ENCODE measurements around the gene TSPAN4.

Gene TSPAN4

DNA sequence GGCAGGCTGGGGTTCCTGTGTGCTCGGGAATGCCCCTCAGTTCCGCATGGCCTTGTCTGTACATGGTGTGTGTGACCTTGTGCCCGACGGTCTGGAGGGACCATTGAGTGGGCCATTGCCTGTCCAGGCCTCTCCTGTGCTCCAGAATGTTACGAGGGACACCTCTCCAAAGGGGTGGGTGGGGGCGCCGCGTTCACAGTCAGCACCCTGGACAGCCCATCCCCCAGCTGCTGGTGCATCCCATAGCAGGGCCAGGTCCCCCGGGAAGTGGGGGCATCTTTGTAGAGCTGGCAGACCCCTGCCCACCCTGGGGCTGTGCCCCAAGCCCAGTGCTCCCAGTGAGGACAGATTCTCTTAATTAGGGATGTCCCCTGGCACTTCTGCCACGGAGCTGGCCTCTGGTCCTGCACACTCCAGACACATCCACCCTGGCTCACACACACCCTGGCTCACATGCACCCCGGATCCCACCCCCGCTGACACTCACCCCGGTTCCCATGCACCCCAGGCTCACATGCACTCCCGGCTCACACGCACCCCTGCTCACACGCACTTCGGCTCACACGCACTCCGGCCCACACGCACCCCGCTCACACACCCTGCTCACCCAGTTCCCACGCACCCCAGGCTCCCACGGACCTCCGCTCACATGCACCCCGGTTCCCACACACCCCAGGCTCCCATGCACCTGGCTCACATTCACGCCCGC lies 15.6 kb downstream of the TSPAN4 start:
- no peak for ATAC-seq
- H3K4me3 Mint-ChIP-seq = no peak overlapping the region
- DNase-seq (ENCODE audit: low spot score in 2 of 2) = no peak
- H3K36me3 Mint-ChIP-seq = peaks cover 16% of the 10 kb centered on the region
- no peaks in the 10 kb centered on the region for H3K9me3 Mint-ChIP-seq
- peaks cover 7% of the 10 kb centered on the region for H3K4me1 Mint-ChIP-seq
- no peak overlapping the region for H3K27ac Mint-ChIP-seq

DNA sequence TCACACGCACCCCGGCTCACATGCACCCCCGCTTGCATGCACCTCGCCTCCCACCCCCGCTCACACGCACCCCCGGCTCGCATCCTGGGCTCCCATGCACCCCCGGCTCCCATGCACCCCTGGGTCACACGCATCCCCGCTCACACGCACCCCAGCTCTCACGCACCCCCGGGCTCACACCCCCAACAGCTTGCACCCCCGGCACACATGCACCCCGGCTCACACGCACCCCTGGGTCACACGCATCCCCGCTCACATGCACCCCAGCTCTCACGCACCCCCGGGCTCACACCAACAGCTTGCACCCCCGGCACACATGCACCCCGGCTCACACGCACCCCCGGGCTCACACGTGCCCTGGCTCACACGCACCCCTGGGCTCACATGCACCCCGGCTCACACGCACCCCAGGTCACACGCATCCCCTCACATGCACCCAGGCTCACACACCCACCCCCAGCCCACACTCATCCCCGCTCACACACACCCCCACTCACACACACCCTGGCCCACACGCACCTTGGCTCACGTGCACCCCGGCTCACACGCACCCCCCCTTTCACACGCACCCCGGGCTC lies 16.2 kb downstream of the TSPAN4 start:
- no peak overlapping the region for H3K27ac Mint-ChIP-seq

DNA sequence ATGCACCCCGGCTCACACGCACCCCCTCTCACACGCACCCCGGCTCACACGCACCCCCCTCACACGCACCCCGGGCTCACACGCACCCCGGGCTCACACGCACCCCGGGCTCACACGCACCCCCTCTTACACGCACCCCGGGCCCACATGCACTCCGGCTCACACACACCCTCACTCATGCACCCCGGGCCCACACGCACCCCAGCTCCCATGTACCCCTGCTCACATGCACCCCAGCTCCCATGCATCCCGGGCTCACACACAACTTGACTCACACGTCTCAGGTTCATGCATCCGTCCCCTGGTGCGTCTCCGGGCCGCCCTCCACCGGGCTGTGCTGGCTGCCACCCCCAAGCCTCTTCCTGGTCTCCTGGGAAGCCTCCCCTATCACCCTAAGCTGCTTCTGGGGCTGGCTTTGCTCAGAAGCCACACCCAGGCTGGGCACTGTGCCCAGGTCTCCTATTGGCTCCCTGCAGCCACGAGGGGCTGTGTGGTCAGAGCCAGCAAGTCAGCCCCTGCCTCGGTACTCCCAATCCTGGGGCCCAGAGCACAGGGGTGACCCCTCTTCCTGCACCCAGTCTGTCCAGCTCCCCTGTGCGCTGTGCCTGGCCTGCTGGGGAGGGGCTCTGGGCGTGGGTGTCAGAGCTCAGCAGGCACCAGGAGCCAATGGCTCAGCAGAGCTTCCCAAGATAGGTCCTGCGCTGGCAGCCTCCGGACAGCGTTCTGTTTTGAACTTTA lies 16.9 kb downstream of the TSPAN4 start:
- Mint-ChIP-seq H3K36me3 (peaks cover 25% of the 10 kb centered on the region), H3K9me3 (no peaks in the 10 kb centered on the region), H3K4me3 (no peak overlapping the region), H3K4me1 (peaks cover 7% of the 10 kb centered on the region), H3K27ac (no peak overlapping the region)
- ATAC-seq (no peak), DNase-seq (ENCODE audit: low spot score in 2 of 2) (no peak)

More for the DNA sequence above, 16.2 kb downstream of the TSPAN4 start:
- Mint-ChIP-seq H3K36me3 (peaks cover 23% of the 10 kb centered on the region), H3K4me3 (no peak overlapping the region), H3K9me3 (no peaks in the 10 kb centered on the region), H3K4me1 (peaks cover 7% of the 10 kb centered on the region)
- no peak for ATAC-seq
- DNase-seq (ENCODE audit: low spot score in 2 of 2) = no peak

DNA sequence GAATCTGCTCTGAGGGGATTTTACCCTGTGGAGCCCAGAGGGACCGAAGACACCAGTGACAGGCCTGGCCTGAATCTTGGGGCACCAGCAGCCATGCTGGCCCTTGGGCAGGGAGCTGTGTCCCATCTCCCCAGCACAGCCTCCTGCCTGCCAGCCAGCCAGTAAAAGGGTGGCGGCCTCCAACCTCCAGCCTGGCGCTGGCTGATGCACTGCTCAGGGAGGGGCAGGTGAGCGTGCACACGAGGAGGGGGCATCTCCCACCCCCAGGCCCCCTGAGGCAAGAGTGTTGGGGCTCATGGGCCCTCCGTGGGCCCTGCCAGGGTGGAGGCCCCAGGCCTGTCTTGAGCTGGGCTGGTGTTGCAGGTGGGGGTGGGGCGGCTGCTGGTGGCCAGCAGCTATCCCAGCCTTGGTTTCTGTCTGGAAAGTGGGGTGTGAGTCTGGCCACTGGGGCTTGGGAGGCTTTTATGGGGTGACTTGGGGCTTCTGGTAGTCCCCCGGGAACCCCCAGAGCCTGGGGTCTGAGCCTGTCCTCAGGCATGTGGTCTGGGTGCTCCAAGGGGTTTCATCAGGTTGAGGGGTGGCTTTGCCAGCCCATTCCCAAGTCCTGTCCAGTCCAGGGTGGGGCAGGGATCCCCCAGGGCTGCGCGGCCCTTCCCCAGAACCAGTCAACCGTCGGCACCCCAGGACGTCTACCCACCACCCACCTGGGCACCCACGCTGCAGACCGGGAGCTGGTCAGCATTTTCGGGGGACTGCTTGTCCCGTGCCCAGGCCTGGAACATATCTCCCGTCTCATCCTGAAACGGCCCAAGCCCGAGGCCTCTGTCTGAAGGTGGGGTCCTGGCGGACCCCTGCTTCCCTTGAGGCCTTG lies 17.8 kb downstream of the TSPAN4 start:
- ATAC-seq (no peak), DNase-seq (ENCODE audit: low spot score in 2 of 2) (no peak)
- no peak overlapping the region for H3K4me3 Mint-ChIP-seq
- H3K9me3 Mint-ChIP-seq = no peaks in the 10 kb centered on the region
- peaks cover 7% of the 10 kb centered on the region for H3K4me1 Mint-ChIP-seq
- no peak overlapping the region for H3K27ac Mint-ChIP-seq
- H3K36me3 Mint-ChIP-seq = peaks cover 25% of the 10 kb centered on the region

DNA sequence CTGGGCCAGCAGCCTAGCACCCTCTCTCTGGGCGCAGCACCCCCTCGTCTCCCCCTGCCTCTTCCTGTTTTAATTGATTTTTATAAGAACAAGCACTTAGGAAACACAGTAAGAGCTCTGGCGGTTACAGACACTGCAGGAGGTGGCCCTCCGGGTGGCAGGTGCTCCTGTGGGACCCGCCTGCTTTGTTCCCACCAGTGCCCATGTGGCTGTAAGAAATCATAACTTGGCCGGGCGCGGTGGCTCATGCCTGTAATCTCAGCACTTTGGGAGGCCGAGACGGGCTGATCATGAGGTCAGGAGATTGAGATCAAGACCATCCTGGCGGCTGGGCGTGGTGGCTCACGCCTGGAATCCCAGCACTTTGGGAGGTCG lies 18.4 kb downstream of the TSPAN4 start:
- DNase-seq (ENCODE audit: low spot score in 2 of 2) (no peak), ATAC-seq (no peak)
- Mint-ChIP-seq H3K4me3 (no peak overlapping the region), H3K9me3 (no peaks in the 10 kb centered on the region), H3K4me1 (peaks cover 7% of the 10 kb centered on the region), H3K36me3 (peaks cover 25% of the 10 kb centered on the region), H3K27ac (no peak overlapping the region)

DNA sequence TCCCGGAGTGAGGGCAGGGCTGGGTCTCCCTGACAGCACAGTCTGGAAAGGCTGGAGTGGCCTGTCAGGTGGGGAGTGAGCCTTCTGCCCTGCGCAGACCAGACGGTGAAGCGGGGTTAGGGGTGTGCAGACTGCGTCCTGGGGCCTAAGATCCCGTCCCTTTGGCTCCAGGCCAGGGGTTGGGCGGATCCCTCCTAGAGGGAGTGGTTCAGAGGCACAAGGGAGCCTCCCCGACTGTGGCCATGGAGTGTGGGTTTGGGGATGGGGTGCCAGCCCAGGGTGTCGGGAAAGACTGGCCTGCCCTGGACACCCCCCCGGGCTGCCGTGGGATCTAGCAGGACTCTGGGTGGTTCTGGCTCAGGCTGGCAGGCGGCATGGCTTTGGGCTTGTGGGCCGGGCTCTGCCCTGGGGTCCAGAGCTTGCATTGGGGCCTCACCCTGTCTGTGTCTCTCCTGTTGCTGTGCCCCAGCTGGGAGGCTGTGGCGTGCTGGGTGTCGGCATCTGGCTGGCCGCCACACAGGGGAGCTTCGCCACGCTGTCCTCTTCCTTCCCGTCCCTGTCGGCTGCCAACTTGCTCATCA lies 19.5 kb downstream of the TSPAN4 start:
- Mint-ChIP-seq H3K36me3 (peaks cover 25% of the 10 kb centered on the region), H3K4me3 (no peak overlapping the region), H3K4me1 (peaks cover under 1% of the 10 kb centered on the region), H3K9me3 (no peaks in the 10 kb centered on the region), H3K27ac (peak overlapping the region; percentile 61)
- ATAC-seq (no peak), DNase-seq (ENCODE audit: low spot score in 2 of 2) (no peak)

DNA sequence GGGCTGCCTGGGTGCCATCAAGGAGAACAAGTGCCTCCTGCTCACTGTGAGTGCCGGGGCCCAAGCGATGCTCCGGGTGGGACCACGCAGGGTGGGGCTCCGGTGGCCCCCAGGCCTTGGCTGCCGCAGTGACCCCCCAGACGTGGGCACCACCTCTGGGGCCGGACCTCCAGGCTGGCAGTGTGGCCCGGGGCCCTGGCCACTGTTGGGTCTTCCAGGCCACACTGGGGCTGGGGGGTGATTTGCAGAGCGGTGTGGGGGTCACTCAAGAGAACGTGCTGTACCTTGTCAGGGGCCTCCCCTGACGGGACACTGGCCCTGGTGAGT lies 20.0 kb downstream of the TSPAN4 start:
- Mint-ChIP-seq H3K36me3 (peaks cover 25% of the 10 kb centered on the region), H3K27ac (peak overlapping the region; percentile 61), H3K4me1 (no peaks in the 10 kb centered on the region), H3K9me3 (no peaks in the 10 kb centered on the region), H3K4me3 (no peak overlapping the region)
- DNase-seq (ENCODE audit: low spot score in 2 of 2) (no peak), ATAC-seq (no peak)

DNA sequence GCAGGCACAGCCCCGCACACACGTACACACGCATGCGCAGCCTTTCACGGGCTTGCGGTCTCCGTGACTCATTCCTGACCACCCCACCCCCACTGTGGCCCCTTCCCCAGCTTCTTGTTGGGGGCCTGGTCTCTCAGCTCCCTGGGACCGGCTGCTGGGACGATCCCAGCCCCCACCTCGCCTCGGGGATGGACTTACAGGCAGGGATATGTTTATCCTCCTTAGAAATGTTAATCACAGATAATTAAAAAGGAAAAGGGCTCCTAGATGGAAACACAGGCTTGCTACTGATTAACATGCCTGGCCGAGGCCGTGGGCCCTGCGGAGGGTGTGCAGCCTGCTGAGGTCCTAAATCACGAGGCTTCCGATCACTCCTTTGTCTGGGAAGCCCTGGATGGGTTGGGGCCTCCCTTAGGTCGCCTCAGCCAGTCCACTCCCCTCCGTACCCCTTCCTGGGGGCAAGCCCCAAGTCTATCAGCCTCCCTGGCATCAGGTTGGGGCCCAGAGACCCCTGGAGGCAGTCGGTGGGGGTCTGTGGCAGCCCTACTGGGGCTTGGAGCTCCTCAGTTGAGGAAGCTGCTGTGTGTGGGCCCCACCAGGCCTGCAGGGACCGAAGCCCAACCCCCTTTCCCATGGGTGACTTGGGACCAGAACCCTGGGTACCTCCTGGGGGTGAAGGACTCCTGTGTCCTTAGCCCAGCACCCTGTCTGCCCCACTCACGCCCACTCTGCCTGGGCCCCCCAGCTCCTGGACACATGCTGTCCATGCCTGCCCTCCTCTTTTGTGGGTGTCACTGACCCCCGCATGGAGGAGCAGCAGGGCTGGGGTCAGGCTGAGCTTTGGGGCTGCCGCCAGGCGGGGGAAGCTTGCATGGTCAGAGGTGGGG lies 20.6 kb downstream of the TSPAN4 start:
- H3K27ac Mint-ChIP-seq = peak overlapping the region; percentile 78
- ATAC-seq (peak; percentile 2), DNase-seq (ENCODE audit: low spot score in 2 of 2) (no peak)
- H3K4me1 Mint-ChIP-seq = no peaks in the 10 kb centered on the region
- no peak overlapping the region for H3K4me3 Mint-ChIP-seq
- H3K9me3 Mint-ChIP-seq = no peaks in the 10 kb centered on the region
- peaks cover 25% of the 10 kb centered on the region for H3K36me3 Mint-ChIP-seq

DNA sequence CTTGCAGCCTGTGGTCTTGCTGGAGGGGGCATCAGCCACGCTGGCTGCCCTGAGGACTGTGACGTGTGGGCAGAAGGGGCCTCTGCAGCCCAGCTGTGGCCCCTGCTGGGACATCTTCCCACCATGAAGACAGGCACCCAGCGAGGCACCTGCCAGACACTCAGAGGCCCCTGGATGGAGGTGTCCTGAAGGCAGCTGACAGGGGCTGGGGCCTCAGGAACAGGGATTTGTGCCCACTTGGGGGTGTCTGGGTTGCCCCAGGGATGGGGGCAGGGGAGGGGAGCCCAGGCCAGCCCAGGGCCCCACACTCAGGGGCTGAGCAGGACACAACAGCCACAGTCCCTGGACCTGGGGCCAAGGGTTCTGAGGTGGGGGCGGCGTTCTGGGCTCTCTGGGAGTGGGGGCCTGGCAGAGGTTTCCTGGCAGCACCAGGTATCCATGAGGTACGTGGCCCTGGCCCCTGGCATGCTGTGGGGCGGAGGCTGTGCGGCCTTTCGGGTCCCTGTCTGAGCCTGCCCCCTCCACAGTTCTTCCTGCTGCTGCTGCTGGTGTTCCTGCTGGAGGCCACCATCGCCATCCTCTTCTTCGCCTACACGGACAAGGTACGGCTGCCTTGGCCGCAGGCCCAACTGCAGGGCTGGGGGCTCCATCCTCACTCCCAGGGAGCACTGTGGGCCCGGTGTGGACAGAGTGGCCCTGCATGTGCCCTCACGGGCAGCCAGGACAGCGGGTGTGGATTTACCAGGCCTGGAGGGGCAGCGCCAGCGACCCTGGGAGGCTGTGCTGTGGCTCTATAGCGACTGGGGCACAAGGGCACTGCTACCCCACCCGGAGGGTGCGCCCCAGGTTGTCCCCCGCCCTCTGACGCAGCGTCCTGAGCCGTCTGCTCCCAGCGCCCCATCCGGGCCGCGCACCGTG lies 21.5 kb downstream of the TSPAN4 start:
- Mint-ChIP-seq H3K4me1 (no peaks in the 10 kb centered on the region), H3K9me3 (no peaks in the 10 kb centered on the region), H3K36me3 (peaks cover 21% of the 10 kb centered on the region), H3K4me3 (no peak overlapping the region), H3K27ac (peak overlapping the region; percentile 78)
- DNase-seq (ENCODE audit: low spot score in 2 of 2) (no peak), ATAC-seq (peak; percentile 9)

DNA sequence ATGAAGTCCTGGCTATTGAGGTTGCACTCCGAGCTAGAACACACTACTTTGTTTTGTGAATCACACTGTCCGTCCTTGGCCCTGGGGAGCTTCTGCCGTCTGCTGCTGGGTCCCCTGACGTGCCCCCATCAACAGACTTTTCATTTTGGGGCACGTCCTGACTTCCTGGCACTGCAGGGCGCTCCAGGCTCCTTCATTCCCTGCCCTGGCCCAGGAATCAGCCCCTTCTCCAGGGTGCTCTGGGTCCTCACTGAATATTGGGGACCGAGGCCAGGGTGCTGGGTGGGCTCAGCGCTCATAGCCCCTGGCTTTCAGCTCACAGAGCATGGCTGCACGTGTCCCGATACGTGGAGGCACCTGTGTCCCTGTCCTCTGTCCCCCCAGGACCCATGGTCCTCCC lies 22.2 kb downstream of the TSPAN4 start:
- no peak overlapping the region for H3K4me3 Mint-ChIP-seq
- peaks cover 20% of the 10 kb centered on the region for H3K36me3 Mint-ChIP-seq
- DNase-seq (ENCODE audit: low spot score in 2 of 2) = no peak
- ATAC-seq = no peak
- no peaks in the 10 kb centered on the region for H3K9me3 Mint-ChIP-seq
- H3K4me1 Mint-ChIP-seq = no peaks in the 10 kb centered on the region
- H3K27ac Mint-ChIP-seq = no peak overlapping the region

DNA sequence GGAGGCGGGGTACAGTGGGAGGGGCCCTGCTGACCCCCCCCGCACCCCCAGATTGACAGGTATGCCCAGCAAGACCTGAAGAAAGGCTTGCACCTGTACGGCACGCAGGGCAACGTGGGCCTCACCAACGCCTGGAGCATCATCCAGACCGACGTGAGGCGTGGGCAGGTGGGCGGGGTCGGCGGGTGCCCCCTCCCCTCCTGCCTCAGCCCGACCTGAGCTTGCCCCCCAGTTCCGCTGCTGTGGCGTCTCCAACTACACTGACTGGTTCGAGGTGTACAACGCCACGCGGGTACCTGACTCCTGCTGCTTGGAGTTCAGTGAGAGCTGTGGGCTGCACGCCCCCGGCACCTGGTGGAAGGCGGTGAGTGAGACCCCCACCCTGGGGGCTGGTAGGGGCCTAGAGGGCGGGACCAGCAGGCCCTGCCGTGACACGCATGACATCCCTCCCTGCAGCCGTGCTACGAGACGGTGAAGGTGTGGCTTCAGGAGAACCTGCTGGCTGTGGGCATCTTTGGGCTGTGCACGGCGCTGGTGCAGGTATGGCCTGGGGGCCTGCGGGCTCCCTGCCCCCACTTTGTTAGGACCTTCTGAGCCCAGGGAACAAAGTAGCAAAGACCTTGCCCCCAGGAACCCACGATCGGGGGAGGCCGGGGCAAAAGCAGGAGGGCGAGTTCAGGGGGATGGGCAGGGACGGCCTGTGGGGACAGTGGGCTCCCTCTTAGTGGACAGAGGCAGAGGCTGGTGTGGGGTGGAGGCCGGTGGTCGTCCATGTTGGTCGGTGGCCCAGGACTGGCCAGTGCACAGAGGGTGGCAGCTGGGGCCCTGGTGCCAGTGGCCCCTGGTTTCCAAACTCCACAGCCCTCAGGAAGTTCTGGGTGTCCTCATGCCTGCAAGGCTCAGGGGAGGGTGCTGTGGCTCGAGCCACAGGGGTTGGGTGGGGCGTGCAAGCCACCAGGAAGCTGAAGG lies 23.1 kb downstream of the TSPAN4 start:
- Mint-ChIP-seq H3K27ac (no peak overlapping the region), H3K9me3 (no peaks in the 10 kb centered on the region), H3K4me1 (no peaks in the 10 kb centered on the region), H3K4me3 (no peak overlapping the region), H3K36me3 (peaks cover 20% of the 10 kb centered on the region)
- ATAC-seq (no peak), DNase-seq (ENCODE audit: low spot score in 2 of 2) (no peak)

DNA sequence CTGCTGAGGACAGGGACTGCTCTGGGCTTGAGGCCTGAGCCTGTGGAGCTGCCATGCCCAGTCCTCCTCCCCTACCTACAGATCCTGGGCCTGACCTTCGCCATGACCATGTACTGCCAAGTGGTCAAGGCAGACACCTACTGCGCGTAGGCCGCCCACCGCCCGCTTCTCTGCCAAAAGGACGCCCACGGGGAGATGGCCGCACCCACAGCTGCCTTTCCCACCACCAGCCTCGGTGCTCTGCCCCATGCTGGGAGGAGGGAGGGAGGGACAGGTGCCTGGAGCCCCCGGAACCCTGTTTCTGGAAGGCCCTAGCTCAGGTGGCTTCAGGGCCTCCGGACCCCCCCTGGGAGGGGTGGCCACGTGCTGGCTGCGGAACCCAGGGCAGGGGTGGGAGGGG lies 23.8 kb downstream of the TSPAN4 start:
- Mint-ChIP-seq H3K4me1 (no peaks in the 10 kb centered on the region), H3K36me3 (peaks cover 19% of the 10 kb centered on the region), H3K4me3 (no peak overlapping the region), H3K9me3 (no peaks in the 10 kb centered on the region), H3K27ac (no peak overlapping the region)
- ATAC-seq = no peak
- no peak for DNase-seq (ENCODE audit: low spot score in 2 of 2)

Data from stimulated activated effector memory CD8-positive, alpha-beta T cell treated with anti-CD3 and anti-CD28 coated beads, Interleukin-12 subunit alpha, Interleukin-12 subunit beta, amount 100 ng/mL, for 72 hours (primary cell).